NB4 (cell line): Measurements from ENCODE around the gene PHLDB1.

ENCODE experiments used
- POLR2A ChIP-seq: IDR thresholded peaks from 2 replicates; pipeline ENCODE4 v1.6.1; 2011; ENCODE audit warnings: mild to moderate bottlenecking; ENCODE audit not compliant: insufficient read length; ENCODE audit errors: extremely low read depth
- TF ChIP-seq, protein P1 (sequence below): IDR thresholded peaks from one replicate; pipeline ENCODE4 v1.5.1; 2012; ENCODE audit warnings: low read depth, low read length

DNA sequence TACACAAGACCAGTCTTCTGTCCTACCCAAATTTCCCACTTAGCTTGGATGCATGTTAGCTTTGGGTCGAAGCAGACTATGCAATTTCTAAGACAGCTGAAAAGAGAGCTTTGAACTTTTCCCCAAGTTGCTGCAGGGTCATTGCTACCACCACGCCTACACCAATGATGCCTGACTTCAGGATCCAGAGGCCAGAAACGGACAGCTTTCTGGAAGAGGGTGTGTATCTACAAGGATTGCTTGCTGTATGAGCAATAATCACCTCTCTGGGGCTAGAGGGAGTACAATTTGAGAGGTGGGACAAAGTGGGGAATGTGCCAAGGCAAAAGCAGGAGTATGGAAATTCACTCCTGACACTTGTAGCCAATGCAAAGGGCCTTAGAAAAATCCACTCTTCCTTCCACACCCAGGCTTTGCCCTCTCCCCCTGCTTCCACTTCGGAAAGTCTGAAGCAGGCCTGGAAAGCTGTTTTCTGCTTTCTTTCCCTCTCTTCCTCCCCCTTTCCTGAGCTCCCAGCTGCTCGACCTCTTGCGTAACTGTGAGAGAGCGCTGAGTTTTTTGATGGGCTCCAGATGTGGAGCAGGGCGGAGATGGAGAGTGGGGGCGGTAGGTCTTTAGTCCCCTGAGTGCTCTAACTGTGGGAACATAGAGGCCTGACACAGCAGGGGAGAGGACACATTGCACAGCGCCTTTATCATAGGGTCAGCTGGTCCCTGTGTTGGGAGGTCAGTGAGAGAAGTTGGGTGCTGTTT is 2.1 kb upstream of the PHLDB1 start:
- TF ChIP-seq POLR2A: no peak
- TF ChIP-seq, protein P1, sequence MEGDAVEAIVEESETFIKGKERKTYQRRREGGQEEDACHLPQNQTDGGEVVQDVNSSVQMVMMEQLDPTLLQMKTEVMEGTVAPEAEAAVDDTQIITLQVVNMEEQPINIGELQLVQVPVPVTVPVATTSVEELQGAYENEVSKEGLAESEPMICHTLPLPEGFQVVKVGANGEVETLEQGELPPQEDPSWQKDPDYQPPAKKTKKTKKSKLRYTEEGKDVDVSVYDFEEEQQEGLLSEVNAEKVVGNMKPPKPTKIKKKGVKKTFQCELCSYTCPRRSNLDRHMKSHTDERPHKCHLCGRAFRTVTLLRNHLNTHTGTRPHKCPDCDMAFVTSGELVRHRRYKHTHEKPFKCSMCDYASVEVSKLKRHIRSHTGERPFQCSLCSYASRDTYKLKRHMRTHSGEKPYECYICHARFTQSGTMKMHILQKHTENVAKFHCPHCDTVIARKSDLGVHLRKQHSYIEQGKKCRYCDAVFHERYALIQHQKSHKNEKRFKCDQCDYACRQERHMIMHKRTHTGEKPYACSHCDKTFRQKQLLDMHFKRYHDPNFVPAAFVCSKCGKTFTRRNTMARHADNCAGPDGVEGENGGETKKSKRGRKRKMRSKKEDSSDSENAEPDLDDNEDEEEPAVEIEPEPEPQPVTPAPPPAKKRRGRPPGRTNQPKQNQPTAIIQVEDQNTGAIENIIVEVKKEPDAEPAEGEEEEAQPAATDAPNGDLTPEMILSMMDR: no peak
